Spinal cord (tissue), 10 donors: Measurements from ENCODE around the gene HSPA12B. TPM values are rescaled to one million over a fixed set of nuclear protein-coding genes. Genes with fewer than 3 reads are reported as not detected.

Experiments used
- DNase-seq, 6 donors: peaks; one replicate each; pipeline versions ENCODE4 v3.0.0 to v3.0.0-alpha.2; 2013 to 2015; ENCODE audit warnings: low spot score in 6 of 6, low read depth in 4 of 6
- H3K27ac ChIP-seq: one replicate; pipeline ENCODE4 v1.5.1; 2013; ENCODE audit warnings: low read depth, low read length, control low read depth
- H3K27me3 ChIP-seq: one replicate; pipeline ENCODE4 v1.6.1; 2013; ENCODE audit warnings: low read length; ENCODE audit not compliant: control insufficient read depth, insufficient read depth
- H3K36me3 ChIP-seq: one replicate; pipeline ENCODE4 v1.6.1; 2013; ENCODE audit warnings: low read length; ENCODE audit not compliant: control insufficient read depth, insufficient read depth
- H3K4me1 ChIP-seq: one replicate; pipeline ENCODE4 v1.6.1; 2013; ENCODE audit warnings: low read length; ENCODE audit not compliant: control insufficient read depth, insufficient read depth
- H3K4me3 ChIP-seq: one replicate; pipeline ENCODE4 v1.5.1; 2013; ENCODE audit warnings: low read depth, low read length, control low read depth
- H3K9me3 ChIP-seq: one replicate; pipeline ENCODE4 v1.6.1; 2013; ENCODE audit warnings: low read length; ENCODE audit not compliant: control insufficient read depth, insufficient read depth
- WGBS: methylation state at CpG from one replicate; pipeline ENCODE4 v1.1.5; 2013; ENCODE audit warnings: missing lambda C conversion rate; ENCODE audit not compliant: insufficient coverage; 5-methylcytosine and 5-hydroxymethylcytosine counted together
- polyA plus RNA-seq, 2 donors: library from polyadenylated mRNA; unstranded; fragments of 120-200 nt; gene quantifications; one replicate each; pipeline ENCODE4 v1.2.1, GENCODE V29; 2013; ENCODE audit not compliant: insufficient read length in 2 of 2
- total RNA-seq, 2 donors: library from RNA; depleted of rRNA in 1 of 2; stranded (reverse); fragments of 120-200 nt in 1 of 2; fragments of >200 nt in 1 of 2; gene quantifications; one replicate each; pipeline versions ENCODE4 v1.2.3 to v1.2.4, GENCODE V29; 2013 to 2014
- donor health status: healthy.

HSPA12B gene
- total and polyA plus RNA-seq, 4 donors: 4.1 to 16.1 (median 14.0) TPM

- WGBS: 45% methylated on average over 11 of the region's 11 CpGs
- Histone ChIP-seq H3K27ac (no peak overlapping the region), H3K4me1 (peaks cover 23% of the 10 kb centered on the region), H3K4me3 (no peak overlapping the region), H3K9me3 (no peaks in the 10 kb centered on the region), H3K27me3 (peaks cover 37% of the 10 kb centered on the region), H3K36me3 (peaks cover 4% of the 10 kb centered on the region)
- no peak for DNase-seq
Observed at GRCh38 chr20:3745686-3746173, 13.2 kb downstream of the HSPA12B start.

GRCh38 chr20:3747471-3747870, 15.0 kb downstream of the HSPA12B start:
- no CpG with 5 or more reads among the region's 2 CpGs for WGBS
- DNase-seq: no peak
- peaks cover 50% of the 10 kb centered on the region for H3K27me3 ChIP-seq

GRCh38 chr20:3748073-3748472, 15.6 kb downstream of the HSPA12B start:
- Histone ChIP-seq H3K36me3 (peaks cover 7% of the 10 kb centered on the region), H3K27me3 (peaks cover 50% of the 10 kb centered on the region)
- 90% methylated on average over 14 of the region's 16 CpGs for WGBS

More at GRCh38 chr20:3747471-3747870, 15.0 kb downstream of the HSPA12B start:
- no peak overlapping the region for H3K4me3 ChIP-seq
- H3K36me3 ChIP-seq: peaks cover 7% of the 10 kb centered on the region
- no peak overlapping the region for H3K27ac ChIP-seq
- no peaks in the 10 kb centered on the region for H3K9me3 ChIP-seq
- H3K4me1 ChIP-seq: peaks cover 30% of the 10 kb centered on the region

GRCh38 chr20:3749087-3749688, 16.7 kb downstream of the HSPA12B start:
- Histone ChIP-seq H3K36me3 (peaks cover 15% of the 10 kb centered on the region), H3K4me1 (peaks cover 31% of the 10 kb centered on the region), H3K27me3 (peaks cover 50% of the 10 kb centered on the region), H3K4me3 (no peak overlapping the region), H3K9me3 (no peaks in the 10 kb centered on the region), H3K27ac (no peak overlapping the region)
- DNase-seq: no peak
- WGBS: 27% methylated on average over 4 of the region's 24 CpGs

More at GRCh38 chr20:3748073-3748472, 15.6 kb downstream of the HSPA12B start:
- Histone ChIP-seq H3K4me1 (peaks cover 31% of the 10 kb centered on the region), H3K4me3 (no peak overlapping the region), H3K9me3 (no peaks in the 10 kb centered on the region), H3K27ac (no peak overlapping the region)
- no peak for DNase-seq

- Histone ChIP-seq H3K4me1 (peaks cover 31% of the 10 kb centered on the region), H3K4me3 (no peak overlapping the region), H3K27ac (no peak overlapping the region), H3K27me3 (peaks cover 50% of the 10 kb centered on the region), H3K9me3 (no peaks in the 10 kb centered on the region), H3K36me3 (peaks cover 22% of the 10 kb centered on the region)
- DNase-seq: peak in 2 of 6 donors; percentile 46 to 49
- 18% methylated on average over 68 of the region's 72 CpGs for WGBS
Observed at GRCh38 chr20:3749689-3750531, 17.4 kb downstream of the HSPA12B start.

GRCh38 chr20:3751305-3751674, 18.8 kb downstream of the HSPA12B start:
- WGBS: 35% methylated on average over 28 of the region's 31 CpGs
- Histone ChIP-seq H3K4me3 (no peak overlapping the region), H3K4me1 (peaks cover 27% of the 10 kb centered on the region), H3K27me3 (peaks cover 41% of the 10 kb centered on the region), H3K9me3 (no peaks in the 10 kb centered on the region), H3K27ac (no peak overlapping the region), H3K36me3 (peaks cover 36% of the 10 kb centered on the region)
- DNase-seq: no peak

GRCh38 chr20:3751675-3752385, 19.3 kb downstream of the HSPA12B start:
- 6% methylated on average over 95 of the region's 95 CpGs for WGBS
- Histone ChIP-seq H3K4me3 (no peak overlapping the region), H3K9me3 (no peaks in the 10 kb centered on the region), H3K27me3 (peaks cover 41% of the 10 kb centered on the region), H3K36me3 (peaks cover 38% of the 10 kb centered on the region), H3K27ac (no peak overlapping the region), H3K4me1 (peaks cover 29% of the 10 kb centered on the region)
- peak in 2 of 6 donors; percentile 71 to 73 for DNase-seq

GRCh38 chr20:3752386-3752759, 19.9 kb downstream of the HSPA12B start:
- Histone ChIP-seq H3K4me3 (no peak overlapping the region), H3K9me3 (no peaks in the 10 kb centered on the region), H3K27me3 (peaks cover 37% of the 10 kb centered on the region), H3K27ac (no peak overlapping the region), H3K36me3 (peaks cover 38% of the 10 kb centered on the region), H3K4me1 (peaks cover 29% of the 10 kb centered on the region)
- DNase-seq: no peak
- 29% methylated on average over 13 of the region's 13 CpGs for WGBS

- DNase-seq: peak in 2 of 6 donors; percentile 79 to 80
- no peak overlapping the region for H3K4me3 ChIP-seq
- peaks cover 35% of the 10 kb centered on the region for H3K27me3 ChIP-seq
- no peaks in the 10 kb centered on the region for H3K9me3 ChIP-seq
- H3K36me3 ChIP-seq: peaks cover 44% of the 10 kb centered on the region
- WGBS: 6% methylated on average over 2 of the region's 4 CpGs
- no peak overlapping the region for H3K27ac ChIP-seq
- peaks cover 29% of the 10 kb centered on the region for H3K4me1 ChIP-seq
Observed at GRCh38 chr20:3753098-3753497, 20.6 kb downstream of the HSPA12B start.
